Measurements from ENCODE around the gene EFCAB8.

Gene EFCAB8

DNA sequence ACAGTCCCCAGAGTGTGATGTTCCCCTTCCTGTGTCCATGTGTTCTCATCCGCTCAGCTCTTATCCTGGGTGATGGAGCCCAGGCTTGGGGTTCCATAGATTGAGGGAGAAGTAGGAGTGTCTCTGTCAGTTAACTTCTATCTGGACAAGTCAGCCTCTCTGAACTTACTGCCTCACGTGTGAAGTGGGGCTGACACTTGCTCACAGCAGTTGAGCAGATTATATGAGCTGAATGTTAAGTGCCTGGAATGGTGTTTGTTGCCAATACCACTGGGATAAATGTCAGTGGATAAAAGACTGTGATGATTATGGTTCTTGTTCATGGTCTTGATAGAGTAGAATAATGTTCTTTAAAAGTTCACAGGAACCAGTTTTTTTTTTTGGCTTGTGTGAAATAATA, 17.1 kb upstream of the EFCAB8 start:
- TF ChIP-seq, protein P1, sequence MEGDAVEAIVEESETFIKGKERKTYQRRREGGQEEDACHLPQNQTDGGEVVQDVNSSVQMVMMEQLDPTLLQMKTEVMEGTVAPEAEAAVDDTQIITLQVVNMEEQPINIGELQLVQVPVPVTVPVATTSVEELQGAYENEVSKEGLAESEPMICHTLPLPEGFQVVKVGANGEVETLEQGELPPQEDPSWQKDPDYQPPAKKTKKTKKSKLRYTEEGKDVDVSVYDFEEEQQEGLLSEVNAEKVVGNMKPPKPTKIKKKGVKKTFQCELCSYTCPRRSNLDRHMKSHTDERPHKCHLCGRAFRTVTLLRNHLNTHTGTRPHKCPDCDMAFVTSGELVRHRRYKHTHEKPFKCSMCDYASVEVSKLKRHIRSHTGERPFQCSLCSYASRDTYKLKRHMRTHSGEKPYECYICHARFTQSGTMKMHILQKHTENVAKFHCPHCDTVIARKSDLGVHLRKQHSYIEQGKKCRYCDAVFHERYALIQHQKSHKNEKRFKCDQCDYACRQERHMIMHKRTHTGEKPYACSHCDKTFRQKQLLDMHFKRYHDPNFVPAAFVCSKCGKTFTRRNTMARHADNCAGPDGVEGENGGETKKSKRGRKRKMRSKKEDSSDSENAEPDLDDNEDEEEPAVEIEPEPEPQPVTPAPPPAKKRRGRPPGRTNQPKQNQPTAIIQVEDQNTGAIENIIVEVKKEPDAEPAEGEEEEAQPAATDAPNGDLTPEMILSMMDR (conservative IDR thresholded peaks at IDR 0.05; ENCODE audit: low read length): no peak
- DNase-seq (ENCODE audit: low read depth): no peak
- H3K4me3 ChIP-seq (ENCODE audit: low read length): no peak overlapping the region

DNA sequence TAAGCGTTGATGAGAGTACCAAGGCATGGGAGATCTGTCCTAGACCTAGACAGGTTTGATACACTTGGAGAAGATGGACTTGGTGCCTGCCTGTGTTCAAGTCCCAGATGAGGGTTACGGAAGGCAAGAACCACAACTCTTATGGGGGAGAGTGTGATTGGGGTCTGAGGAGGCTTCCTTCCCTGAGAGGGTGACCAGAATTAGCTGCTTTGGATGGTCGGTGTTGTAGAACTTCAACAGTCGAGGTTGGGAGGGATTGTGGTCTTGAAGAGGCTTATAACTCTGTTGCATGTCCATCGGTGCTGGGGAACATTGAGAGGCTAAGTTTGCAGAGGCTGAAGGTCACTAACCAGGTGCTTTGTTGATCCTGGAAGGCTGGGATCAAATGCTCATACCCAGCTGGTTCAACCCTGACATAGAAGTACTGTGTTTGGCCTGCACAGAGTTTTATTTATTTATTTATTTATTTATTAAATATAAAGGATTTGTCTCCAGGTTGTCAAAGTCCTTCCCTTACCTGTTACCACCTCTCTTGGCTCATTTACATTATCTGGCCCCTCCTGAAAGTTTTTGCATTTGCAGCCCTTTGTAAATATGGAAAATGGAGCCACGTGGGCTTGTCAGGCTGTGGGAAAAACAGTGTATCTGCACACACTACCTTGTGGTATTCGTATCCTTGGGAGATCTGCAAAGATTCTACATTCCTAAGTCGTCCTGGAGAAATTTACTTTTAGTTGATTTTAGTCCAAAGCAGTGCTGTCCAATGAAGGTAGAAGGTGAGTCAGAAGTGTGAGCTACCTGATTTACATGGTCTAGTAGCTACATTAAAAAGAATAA, 15.8 kb upstream of the EFCAB8 start:
- no peak overlapping the region for H3K4me3 ChIP-seq (ENCODE audit: low read length)
- DNase-seq (ENCODE audit: low read depth): no peak
- TF ChIP-seq, protein P1 (conservative IDR thresholded peaks at IDR 0.05; ENCODE audit: low read length): no peak

DNA sequence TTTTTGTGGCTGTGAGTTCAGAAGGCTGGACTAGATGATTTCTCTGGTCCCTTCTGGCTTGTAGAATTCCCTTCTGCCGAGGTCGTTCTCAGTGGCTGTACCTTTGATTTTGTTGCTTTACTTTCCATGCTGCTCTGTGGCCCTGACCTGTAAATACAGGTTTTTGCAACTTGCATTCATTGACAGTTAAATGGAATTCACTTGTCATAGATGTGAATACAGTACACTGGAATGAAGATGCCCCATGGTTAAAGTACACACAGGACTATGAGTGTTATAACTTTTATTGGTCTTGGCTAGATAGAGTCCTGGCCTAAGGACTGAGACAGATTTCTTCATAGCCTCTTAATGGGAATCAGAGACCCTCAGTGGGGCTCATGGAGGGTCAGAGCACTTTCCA, 12.9 kb upstream of the EFCAB8 start:
- TF ChIP-seq, protein P1 (conservative IDR thresholded peaks at IDR 0.05; ENCODE audit: low read length): no peak
- H3K4me3 ChIP-seq (ENCODE audit: low read length): no peak overlapping the region
- no peak for DNase-seq (ENCODE audit: low read depth)

DNA sequence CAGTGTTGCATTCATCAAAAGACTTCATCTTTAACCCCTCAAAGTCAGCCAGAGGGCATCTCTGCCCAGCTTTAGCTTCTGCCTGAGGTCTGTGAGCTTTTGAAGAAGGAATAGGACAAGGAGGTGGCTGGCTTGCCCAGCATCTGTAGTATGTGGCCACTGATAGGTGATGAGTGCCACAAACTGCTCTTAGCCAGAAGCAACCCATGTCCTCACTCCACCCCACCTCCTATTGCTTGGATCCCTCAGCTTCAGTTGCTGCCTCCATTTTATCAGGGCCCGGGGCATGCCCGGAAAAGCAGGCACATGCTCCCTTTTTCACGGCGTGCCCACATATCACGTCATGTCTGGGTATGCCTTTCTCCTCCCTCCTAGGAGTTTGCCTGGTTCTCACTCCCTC, 11.9 kb upstream of the EFCAB8 start:
- TF ChIP-seq, protein P1 (conservative IDR thresholded peaks at IDR 0.05; ENCODE audit: low read length): no peak

DNA sequence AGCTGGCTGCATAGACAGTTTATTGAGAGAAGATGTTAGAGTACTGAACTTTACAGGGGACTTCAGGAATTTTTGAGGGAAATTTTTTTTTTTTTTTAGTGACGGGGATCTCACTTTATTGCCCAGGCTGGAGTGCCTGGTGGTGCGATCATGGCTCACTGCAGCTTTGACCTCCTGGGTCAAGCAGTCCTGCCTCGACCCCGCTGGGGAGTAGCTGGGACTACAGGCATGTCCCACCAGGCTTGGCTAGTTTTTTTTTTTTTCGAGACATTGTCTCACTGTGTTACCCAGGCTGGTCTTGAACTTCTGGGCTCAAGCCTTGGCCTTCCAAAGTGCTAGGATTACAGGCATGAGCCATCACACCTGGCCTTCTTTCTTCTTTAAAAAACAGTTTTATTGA, 10.8 kb upstream of the EFCAB8 start:
- TF ChIP-seq, protein P1 (conservative IDR thresholded peaks at IDR 0.05; ENCODE audit: low read length): no peak
- no peak overlapping the region for H3K4me3 ChIP-seq (ENCODE audit: low read length)
- DNase-seq (ENCODE audit: low read depth): no peak

More for the DNA sequence above, 11.9 kb upstream of the EFCAB8 start:
- H3K4me3 ChIP-seq (ENCODE audit: low read length): no peak overlapping the region
- no peak for DNase-seq (ENCODE audit: low read depth)

DNA sequence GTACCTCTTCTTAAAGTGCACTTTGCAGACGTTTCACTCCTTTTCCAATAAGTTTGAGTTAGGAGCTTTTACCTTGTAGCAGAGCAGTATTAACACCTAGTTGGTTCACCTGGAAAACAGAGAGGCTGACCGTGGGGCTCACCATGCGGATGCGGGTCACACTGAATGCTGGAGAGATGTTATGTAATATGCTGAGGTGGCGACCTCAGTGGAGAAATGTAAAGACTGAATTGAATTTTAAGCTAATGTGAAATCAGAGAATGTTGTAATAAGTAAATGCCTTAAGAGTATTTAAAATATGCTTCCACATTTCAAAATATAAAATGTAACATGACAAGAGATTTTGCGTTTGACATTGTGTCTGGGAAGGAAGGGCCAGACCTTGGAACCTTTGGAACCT, 9.9 kb upstream of the EFCAB8 start:
- no peak for DNase-seq (ENCODE audit: low read depth)
- H3K4me3 ChIP-seq (ENCODE audit: low read length): no peak overlapping the region
- TF ChIP-seq, protein P1 (conservative IDR thresholded peaks at IDR 0.05; ENCODE audit: low read length): no peak

DNA sequence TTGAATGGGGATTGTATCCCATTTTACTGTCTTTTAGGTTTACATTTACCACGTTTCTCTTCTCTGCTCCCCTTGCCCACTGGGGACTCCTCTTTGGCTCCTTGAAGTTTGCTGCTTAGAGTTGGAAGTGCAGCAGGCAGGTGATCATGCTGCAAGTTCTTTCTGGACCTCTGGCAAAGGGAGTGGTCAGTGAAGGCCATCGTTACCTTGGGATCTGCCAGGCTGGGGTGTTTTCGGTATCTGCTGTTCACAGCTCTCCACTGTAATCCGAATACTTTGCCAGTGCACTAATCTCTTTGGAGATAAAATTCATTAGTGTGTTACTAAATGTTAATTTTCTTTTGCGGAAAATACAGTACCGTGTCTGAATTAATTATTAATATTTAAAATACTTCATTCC, 9.1 kb upstream of the EFCAB8 start:
- no peak overlapping the region for H3K4me3 ChIP-seq (ENCODE audit: low read length)
- TF ChIP-seq, protein P1 (conservative IDR thresholded peaks at IDR 0.05; ENCODE audit: low read length): no peak
- no peak for DNase-seq (ENCODE audit: low read depth)
